Measurements from ENCODE around the gene SPEF2.

DNA sequence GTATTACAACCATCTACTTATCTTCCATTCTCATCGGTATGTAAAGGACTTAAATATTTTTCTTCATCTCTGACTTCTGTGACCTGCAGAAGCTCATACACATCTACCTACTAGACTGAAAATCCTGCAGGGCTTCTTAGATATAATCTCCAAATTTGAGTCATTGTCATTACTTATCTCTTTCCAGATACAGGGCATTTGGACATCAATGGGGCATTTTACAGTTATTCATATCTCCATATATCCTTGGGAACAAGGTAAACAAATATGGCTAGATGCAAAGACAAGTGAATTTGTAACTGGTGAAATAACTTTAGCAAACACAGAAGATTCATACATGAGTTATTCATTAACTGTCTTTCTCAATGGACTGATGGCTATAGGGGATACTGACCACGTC, 201.4 kb downstream of the SPEF2 start:
- TF ChIP-seq, protein P1, sequence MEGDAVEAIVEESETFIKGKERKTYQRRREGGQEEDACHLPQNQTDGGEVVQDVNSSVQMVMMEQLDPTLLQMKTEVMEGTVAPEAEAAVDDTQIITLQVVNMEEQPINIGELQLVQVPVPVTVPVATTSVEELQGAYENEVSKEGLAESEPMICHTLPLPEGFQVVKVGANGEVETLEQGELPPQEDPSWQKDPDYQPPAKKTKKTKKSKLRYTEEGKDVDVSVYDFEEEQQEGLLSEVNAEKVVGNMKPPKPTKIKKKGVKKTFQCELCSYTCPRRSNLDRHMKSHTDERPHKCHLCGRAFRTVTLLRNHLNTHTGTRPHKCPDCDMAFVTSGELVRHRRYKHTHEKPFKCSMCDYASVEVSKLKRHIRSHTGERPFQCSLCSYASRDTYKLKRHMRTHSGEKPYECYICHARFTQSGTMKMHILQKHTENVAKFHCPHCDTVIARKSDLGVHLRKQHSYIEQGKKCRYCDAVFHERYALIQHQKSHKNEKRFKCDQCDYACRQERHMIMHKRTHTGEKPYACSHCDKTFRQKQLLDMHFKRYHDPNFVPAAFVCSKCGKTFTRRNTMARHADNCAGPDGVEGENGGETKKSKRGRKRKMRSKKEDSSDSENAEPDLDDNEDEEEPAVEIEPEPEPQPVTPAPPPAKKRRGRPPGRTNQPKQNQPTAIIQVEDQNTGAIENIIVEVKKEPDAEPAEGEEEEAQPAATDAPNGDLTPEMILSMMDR (IDR thresholded peaks at IDR 0.05) = no peak
- TF ChIP-seq POLR2A (IDR thresholded peaks at IDR 0.05) = no peak
